GM21447 (cell line): ENCODE results near the gene PODNL1.

Source experiments
- ATAC-seq: cut with Tn5 transposase; IDR thresholded peaks from one replicate; pipeline ENCODE4 v1.9.1; 2021; ENCODE audit not compliant: unreplicated experiment

The PODNL1 gene

GRCh38 chr19:13896227-13896626 is 42.0 kb downstream of the PODNL1 start:
- ATAC-seq: no peak

DNA sequence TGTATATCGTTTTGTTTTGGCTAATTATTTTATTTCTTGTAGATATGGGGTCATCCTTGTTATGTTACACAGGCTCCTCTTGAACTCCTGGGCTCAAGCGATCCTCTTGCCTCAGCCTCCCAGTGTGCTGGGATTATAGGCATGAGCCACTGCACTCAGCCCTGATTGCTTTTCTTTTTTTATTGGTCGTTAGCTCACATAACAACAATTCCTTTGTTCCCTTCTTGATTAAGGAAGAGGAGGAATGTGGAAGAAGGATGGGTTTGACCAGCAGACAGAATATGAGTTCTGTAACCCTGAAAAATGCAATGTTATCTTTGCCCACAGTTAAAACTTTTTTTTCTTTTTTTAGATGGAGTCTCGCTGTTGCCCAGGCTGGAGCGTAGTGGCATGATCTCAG is 43.7 kb downstream of the PODNL1 start:
- ATAC-seq: no peak

DNA sequence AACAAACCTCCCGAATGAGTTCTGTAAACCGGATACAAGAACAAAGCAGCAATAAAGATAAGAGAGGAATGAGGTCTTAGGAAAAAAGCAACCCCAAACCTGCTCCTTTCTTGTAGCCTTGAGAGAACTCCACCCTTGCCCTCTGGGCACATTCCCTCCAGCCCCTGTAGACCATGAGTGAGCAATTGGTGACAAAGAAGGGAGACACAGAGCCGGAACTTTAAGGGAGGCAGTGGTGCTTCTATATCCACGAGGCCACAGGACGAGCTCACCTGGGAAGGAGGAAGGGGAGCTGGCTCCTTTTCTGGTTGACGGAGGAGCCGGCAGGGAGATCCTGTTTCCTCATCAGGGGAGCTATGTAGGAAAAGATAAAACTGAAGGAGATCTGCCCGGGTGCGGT is 45.3 kb downstream of the PODNL1 start:
- no peak for ATAC-seq

GRCh38 chr19:13890136-13890535 is 48.1 kb downstream of the PODNL1 start:
- ATAC-seq: no peak

DNA sequence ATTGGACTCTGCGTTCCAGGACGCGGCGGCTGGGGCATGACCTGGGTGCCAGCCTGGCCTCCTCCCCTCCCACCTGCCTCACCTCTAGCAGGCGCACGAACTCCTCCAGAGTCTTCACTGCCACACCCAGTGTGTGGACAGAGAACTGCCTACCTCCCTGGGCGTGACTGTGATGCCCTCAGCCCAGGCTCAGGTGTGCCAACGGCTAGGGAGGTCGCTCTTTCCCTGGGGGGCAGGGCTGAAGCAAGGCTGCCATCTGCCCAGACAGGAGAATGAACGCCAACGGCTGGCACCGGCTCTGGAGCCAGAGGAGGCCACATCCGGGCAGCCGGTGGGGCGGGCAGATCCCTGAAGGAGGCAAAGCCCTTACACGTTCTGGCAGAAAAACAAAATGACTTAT is 49.9 kb downstream of the PODNL1 start:
- no peak for ATAC-seq

- ATAC-seq: no peak
Observed at GRCh38 chr19:13887517-13887916, 50.7 kb downstream of the PODNL1 start.

DNA sequence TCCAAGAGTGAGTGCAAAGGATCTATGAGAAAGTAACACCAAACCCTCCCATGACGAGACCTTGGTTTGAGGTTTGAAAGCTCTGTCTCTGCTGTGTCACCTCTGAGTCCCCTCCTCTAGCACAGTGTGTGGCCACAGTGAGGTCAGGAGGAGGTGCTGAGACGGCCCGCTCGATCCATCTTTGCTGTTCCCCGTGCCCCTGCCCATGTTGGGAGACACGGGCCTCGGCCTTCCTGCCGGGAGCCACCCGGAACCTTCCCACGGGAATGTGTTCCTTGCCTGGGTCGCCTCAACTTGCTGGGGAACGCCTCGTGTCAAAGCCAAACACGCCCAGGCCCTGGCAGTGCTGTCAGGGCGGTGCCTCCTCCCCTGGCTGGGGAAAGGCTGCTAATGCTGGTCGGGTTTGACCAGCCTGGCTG is 51.2 kb downstream of the PODNL1 start:
- no peak for ATAC-seq

GRCh38 chr19:13885826-13886365 is 52.3 kb downstream of the PODNL1 start:
- no peak for ATAC-seq

GRCh38 chr19:13884726-13885591 is 53.3 kb downstream of the PODNL1 start:
- no peak for ATAC-seq

- ATAC-seq: no peak
Observed at GRCh38 chr19:13883516-13884064, 54.6 kb downstream of the PODNL1 start.

DNA sequence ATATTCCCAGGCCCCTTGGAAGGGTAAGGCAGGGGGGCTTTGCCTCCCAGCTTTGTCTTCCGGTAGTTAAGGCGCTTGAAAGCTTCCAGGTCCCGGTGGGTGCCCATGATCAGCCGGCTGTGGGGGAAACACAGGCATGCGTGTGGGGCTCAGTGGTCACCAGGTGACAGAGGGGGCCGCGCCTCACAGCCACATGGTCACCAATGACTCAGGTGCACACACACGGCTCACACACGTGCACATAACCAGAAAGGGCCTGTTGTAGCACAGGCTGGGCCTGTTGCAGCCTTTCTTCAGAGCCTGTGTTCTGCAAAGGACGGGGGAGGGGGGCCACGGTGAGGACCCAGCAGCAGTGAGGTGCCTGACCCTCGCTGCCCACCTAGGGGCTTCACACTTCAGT is 55.4 kb downstream of the PODNL1 start:
- no peak for ATAC-seq

GRCh38 chr19:13882419-13882795 is 55.8 kb downstream of the PODNL1 start:
- ATAC-seq: no peak

- no peak for ATAC-seq
Observed at GRCh38 chr19:13881692-13882418, 56.4 kb downstream of the PODNL1 start.

DNA sequence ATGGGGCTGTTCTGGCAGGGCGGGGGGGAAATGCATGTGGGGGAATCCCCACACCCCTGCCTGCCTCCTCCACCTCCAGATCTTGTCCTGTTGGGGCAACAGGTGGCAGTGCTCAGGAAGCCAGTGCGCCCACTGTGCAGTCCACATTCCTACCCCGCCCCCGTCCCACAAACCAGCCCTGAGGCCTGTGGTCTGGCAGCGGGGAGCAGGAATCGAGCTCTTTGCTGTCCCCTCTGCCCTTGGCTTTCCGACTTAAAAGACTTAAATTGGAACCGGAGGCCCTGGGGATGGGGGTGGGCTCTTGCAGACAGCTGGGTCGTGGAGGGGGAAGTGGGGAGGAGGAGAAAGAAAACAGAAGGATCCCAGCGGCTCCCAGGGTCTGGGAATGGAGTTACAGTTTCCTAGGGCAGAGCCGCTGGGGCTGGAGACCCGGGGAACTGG is 56.9 kb downstream of the PODNL1 start:
- no peak for ATAC-seq
